GM21390 (cell line): ENCODE data around the gene PDIA3.
"Not testable (repeated sequence)": the region's sequence is repeated elsewhere in the genome, so short reads cannot be mapped to it uniquely, and the experiment has no call there.

Experiments
- ATAC-seq: cut with Tn5 transposase; IDR thresholded peaks from one replicate; pipeline ENCODE4 v1.9.1; 2021; ENCODE audit not compliant: unreplicated experiment

Gene PDIA3

DNA sequence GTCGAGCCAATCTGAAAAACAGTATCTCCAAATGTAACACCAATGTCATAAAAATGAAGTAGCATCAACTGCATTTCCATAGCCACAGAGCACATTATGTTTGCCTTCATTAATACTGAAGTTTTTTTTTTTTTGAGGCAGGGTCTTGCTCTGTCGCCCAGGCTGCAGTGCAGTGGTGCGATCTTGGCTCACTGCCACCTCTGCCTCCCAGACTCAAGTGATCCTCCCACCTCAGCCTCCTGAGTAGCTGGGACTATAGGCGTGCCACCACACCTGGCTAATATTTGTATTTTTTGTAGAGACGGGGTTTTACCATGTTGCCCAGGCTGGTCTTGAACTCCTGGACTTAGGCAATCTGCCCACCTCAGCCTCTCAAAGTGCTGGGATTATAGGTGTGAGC lies 68.8 kb downstream of the PDIA3 start:
- ATAC-seq: not testable (repeated sequence)

DNA sequence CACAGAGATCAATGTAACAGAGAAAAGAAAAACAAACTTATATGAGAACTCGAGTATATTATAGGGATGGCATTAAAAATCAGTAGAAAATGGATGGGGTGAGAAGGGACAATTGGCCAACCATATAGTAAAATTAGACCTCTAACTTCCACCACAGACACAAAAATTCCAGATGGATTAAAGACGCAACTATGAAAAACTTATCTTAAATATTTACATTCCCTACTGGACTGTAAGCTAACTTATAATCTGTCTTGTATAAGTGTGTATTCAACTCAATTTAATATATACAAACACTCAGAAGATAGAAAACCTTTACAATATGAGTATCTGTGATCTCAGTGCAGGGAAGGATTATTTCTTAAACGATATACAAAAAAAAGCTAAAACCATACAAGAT lies 75.3 kb downstream of the PDIA3 start:
- ATAC-seq: no peak
